ENCODE results near the gene ZNF385C. TPM values are rescaled to one million over a fixed set of nuclear protein-coding genes. Genes with fewer than 3 reads are reported as not detected.

Gene ZNF385C
- total RNA-seq, 2 donors from 2014 or later: 1.4 to 2.1 TPM

GRCh38 chr17:41984454-41984853 is 113.8 kb downstream of the ZNF385C start:
- Mint-ChIP-seq H3K27ac (no peak overlapping the region), H3K4me3 (no peak overlapping the region), H3K4me1 (no peaks in the 10 kb centered on the region), H3K9me3 (no peaks in the 10 kb centered on the region), H3K36me3 (ENCODE audit: low read depth) (peaks cover 90% of the 10 kb centered on the region), H3K27me3 (ENCODE audit: insufficient read depth) (no peaks in the 10 kb centered on the region)
- Histone ChIP-seq H3K27ac (ENCODE audit: low read depth, low read length) (no peak overlapping the region), H3K9ac (ENCODE audit: extremely low read depth, low read length, poor library complexity, severe bottlenecking) (no peak overlapping the region), H3K36me3 (ENCODE audit: control insufficient read depth, insufficient read depth, low read length) (peaks cover 93% of the 10 kb centered on the region), H3K4me1 (ENCODE audit: control insufficient read depth, insufficient read depth, low read length) (no peaks in the 10 kb centered on the region), H3K9me3 (ENCODE audit: control insufficient read depth, low read length) (no peaks in the 10 kb centered on the region), H3K4me3 (ENCODE audit: low read length) (no peak overlapping the region), H3K27me3 (ENCODE audit: control insufficient read depth, insufficient read depth, low read length, poor library complexity, severe bottlenecking) (no peaks in the 10 kb centered on the region)
- no peak for TF ChIP-seq CTCF (conservative IDR thresholded peaks at IDR 0.05)
- DNase-seq: no peak
- 92 to 95% methylated on average over 8 of the region's 8 CpGs for WGBS, 2 experiments (ENCODE audit: insufficient coverage in 1 of 2, insufficient read length in 1 of 2)

- no peak overlapping the region for H3K4me3 Mint-ChIP-seq
- no peak for TF ChIP-seq CTCF (conservative IDR thresholded peaks at IDR 0.05)
- H3K27me3 Mint-ChIP-seq (ENCODE audit: insufficient read depth): no peaks in the 10 kb centered on the region
- H3K4me3 ChIP-seq (ENCODE audit: low read length): no peak overlapping the region
- H3K9me3 ChIP-seq (ENCODE audit: control insufficient read depth, low read length): no peaks in the 10 kb centered on the region
- no peak overlapping the region for H3K9ac ChIP-seq (ENCODE audit: extremely low read depth, low read length, poor library complexity, severe bottlenecking)
- peaks cover 85% of the 10 kb centered on the region for H3K36me3 Mint-ChIP-seq (ENCODE audit: low read depth)
- no peaks in the 10 kb centered on the region for H3K9me3 Mint-ChIP-seq
- H3K4me1 Mint-ChIP-seq: peaks cover 3% of the 10 kb centered on the region
- H3K27ac Mint-ChIP-seq: no peak overlapping the region
- 94 to 98% methylated on average over 12 to 14 of the region's 14 CpGs for WGBS, 2 experiments (ENCODE audit: insufficient coverage in 1 of 2, insufficient read length in 1 of 2)
- no peaks in the 10 kb centered on the region for H3K27me3 ChIP-seq (ENCODE audit: control insufficient read depth, insufficient read depth, low read length, poor library complexity, severe bottlenecking)
- H3K36me3 ChIP-seq (ENCODE audit: control insufficient read depth, insufficient read depth, low read length): peaks cover 90% of the 10 kb centered on the region
- no peak overlapping the region for H3K27ac ChIP-seq (ENCODE audit: low read depth, low read length)
- DNase-seq: no peak
- no peaks in the 10 kb centered on the region for H3K4me1 ChIP-seq (ENCODE audit: control insufficient read depth, insufficient read depth, low read length)
Observed at GRCh38 chr17:41982026-41982760, 116.1 kb downstream of the ZNF385C start.

- H3K27ac Mint-ChIP-seq: no peak overlapping the region
- Histone ChIP-seq H3K36me3 (ENCODE audit: control insufficient read depth, insufficient read depth, low read length) (peaks cover 92% of the 10 kb centered on the region), H3K27ac (ENCODE audit: low read depth, low read length) (no peak overlapping the region)
Observed at GRCh38 chr17:41977991-41978390, 120.3 kb downstream of the ZNF385C start.

More at GRCh38 chr17:41977991-41978390, 120.3 kb downstream of the ZNF385C start:
- 92 to 93% methylated on average over 2 to 4 of the region's 4 CpGs for WGBS, 2 experiments (ENCODE audit: insufficient coverage in 1 of 2, insufficient read length in 1 of 2)
- no peaks in the 10 kb centered on the region for H3K27me3 Mint-ChIP-seq (ENCODE audit: insufficient read depth)
- Histone ChIP-seq H3K9ac (ENCODE audit: extremely low read depth, low read length, poor library complexity, severe bottlenecking) (no peak overlapping the region), H3K4me1 (ENCODE audit: control insufficient read depth, insufficient read depth, low read length) (no peaks in the 10 kb centered on the region), H3K27me3 (ENCODE audit: control insufficient read depth, insufficient read depth, low read length, poor library complexity, severe bottlenecking) (no peaks in the 10 kb centered on the region), H3K9me3 (ENCODE audit: control insufficient read depth, low read length) (no peaks in the 10 kb centered on the region), H3K4me3 (ENCODE audit: low read length) (no peak overlapping the region)
- H3K9me3 Mint-ChIP-seq: no peaks in the 10 kb centered on the region
- no peak overlapping the region for H3K4me3 Mint-ChIP-seq
- H3K36me3 Mint-ChIP-seq (ENCODE audit: low read depth): peaks cover 84% of the 10 kb centered on the region
- no peak for DNase-seq
- no peak for TF ChIP-seq CTCF (conservative IDR thresholded peaks at IDR 0.05)
- peaks cover 3% of the 10 kb centered on the region for H3K4me1 Mint-ChIP-seq

All from endodermal cell (in vitro differentiated cells).